Measurements from ENCODE around the gene PRKN.

The PRKN gene

DNA sequence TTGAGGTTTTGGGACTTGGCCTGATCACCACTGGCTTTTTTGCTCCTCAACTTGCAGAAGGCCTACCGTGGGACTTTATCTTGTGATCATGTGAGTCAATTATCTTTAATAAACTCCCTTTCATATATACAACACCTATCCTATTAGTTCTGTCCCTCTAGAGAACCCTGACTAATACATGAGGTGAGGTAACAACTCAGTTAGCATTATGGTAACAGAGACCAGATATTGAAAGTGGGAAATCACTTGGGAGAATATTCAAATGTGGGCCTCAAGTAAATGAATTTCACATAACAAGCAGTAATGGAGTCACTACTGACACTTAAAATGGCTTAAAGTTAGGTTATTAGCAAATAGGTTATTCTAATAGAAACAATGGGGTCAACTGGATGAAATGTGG is 1015.6 kb downstream of the PRKN start:
- H3K36me3 ChIP-seq (ENCODE audit: insufficient read depth, low read length), result no peaks in the 10 kb centered on the region
- H3K27ac ChIP-seq (ENCODE audit: low read depth, low read length), result no peak overlapping the region
- H3K4me3 ChIP-seq (ENCODE audit: low read length), result no peak overlapping the region
- 100% methylated on average over 1 of the region's 1 CpG for WGBS
- H3K4me1 ChIP-seq (ENCODE audit: insufficient read depth, low read length), result no peaks in the 10 kb centered on the region
- H3K9ac ChIP-seq (ENCODE audit: low read depth, low read length), result no peak overlapping the region
- no peaks in the 10 kb centered on the region for H3K27me3 ChIP-seq (ENCODE audit: insufficient read depth, low read length)
- no peaks in the 10 kb centered on the region for H3K9me3 ChIP-seq (ENCODE audit: insufficient read depth, low read depth, low read length)

DNA sequence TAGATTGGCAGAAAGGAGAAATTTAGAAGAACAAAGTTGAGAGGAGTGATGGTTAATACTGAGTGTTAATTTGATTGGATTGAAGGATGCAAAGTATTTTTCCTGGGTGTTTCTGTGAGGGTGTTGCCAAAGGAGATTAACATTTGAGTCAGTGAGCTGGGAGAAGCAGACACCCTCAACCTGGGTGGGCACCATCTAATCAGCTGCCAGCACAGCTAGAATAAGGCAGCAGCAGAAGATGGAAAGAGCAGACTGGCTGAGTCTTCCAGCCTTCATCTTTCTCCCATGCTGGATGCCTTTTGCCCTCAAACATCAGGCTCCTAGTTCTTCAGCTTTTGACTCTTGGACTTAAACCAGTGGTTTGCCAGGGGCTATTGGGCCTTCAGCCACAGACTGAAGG is 1016.1 kb downstream of the PRKN start:
- Histone ChIP-seq H3K4me1 (ENCODE audit: insufficient read depth, low read length) (no peaks in the 10 kb centered on the region), H3K9ac (ENCODE audit: low read depth, low read length) (no peak overlapping the region), H3K9me3 (ENCODE audit: insufficient read depth, low read depth, low read length) (no peaks in the 10 kb centered on the region)

DNA sequence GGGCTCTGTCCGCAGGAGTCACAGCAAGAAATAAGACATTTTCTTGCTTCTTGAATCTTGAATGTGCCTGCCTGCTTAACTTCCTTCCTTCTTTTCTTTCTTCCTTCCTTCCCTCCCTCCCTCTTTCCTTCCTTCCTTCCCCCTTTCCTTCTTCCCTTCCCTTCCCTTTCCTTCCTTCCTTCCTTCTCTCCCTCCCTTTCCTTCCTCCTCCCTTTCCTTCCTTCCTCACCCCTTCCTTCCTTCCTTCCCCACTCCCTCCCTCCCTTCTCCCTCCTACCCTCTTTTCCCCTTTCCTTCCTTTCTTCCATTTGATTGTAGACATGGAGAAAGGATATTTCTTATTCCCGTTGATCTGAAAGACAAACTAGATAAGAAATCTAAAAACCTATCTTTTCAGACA is 1016.9 kb downstream of the PRKN start:
- H3K9me3 ChIP-seq (ENCODE audit: insufficient read depth, low read depth, low read length), result no peaks in the 10 kb centered on the region
- H3K9ac ChIP-seq (ENCODE audit: low read depth, low read length), result no peak overlapping the region
- no peaks in the 10 kb centered on the region for H3K27me3 ChIP-seq (ENCODE audit: insufficient read depth, low read length)
- H3K36me3 ChIP-seq (ENCODE audit: insufficient read depth, low read length), result no peaks in the 10 kb centered on the region
- WGBS, result 98% methylated on average over 1 of the region's 2 CpGs
- no peak overlapping the region for H3K27ac ChIP-seq (ENCODE audit: low read depth, low read length)
- no peak overlapping the region for H3K4me3 ChIP-seq (ENCODE audit: low read length)
- H3K4me1 ChIP-seq (ENCODE audit: insufficient read depth, low read length), result no peaks in the 10 kb centered on the region

More for the DNA sequence above, 1016.1 kb downstream of the PRKN start:
- H3K27me3 ChIP-seq (ENCODE audit: insufficient read depth, low read length), result no peaks in the 10 kb centered on the region
- H3K36me3 ChIP-seq (ENCODE audit: insufficient read depth, low read length), result no peaks in the 10 kb centered on the region
- H3K27ac ChIP-seq (ENCODE audit: low read depth, low read length), result no peak overlapping the region
- H3K4me3 ChIP-seq (ENCODE audit: low read length), result no peak overlapping the region

DNA sequence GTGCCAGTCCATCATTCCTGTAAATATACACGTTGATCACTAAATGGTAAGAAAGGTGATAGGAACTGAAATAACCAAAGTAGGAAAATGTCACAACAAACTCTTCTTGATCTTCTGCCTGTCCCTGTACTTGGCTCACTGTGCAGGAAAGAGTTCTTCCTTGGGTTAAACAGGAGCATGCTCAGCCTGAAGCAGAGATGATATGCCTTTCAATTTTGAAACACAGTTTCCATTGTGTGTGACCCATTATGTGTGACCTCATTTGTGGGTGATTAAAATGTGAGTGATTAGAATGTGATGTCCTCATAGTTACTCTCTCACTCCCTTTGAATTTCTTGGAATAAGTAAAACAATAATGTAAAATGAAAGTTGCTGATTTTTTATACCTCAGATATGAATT is 1026.5 kb downstream of the PRKN start:
- H3K9ac ChIP-seq (ENCODE audit: low read depth, low read length), result no peak overlapping the region
- H3K27ac ChIP-seq (ENCODE audit: low read depth, low read length), result no peak overlapping the region
- WGBS, result 90% methylated on average over 1 of the region's 1 CpG
- no peaks in the 10 kb centered on the region for H3K27me3 ChIP-seq (ENCODE audit: insufficient read depth, low read length)
- H3K4me1 ChIP-seq (ENCODE audit: insufficient read depth, low read length), result no peaks in the 10 kb centered on the region
- no peaks in the 10 kb centered on the region for H3K9me3 ChIP-seq (ENCODE audit: insufficient read depth, low read depth, low read length)
- H3K36me3 ChIP-seq (ENCODE audit: insufficient read depth, low read length), result no peaks in the 10 kb centered on the region
- no peak overlapping the region for H3K4me3 ChIP-seq (ENCODE audit: low read length)

DNA sequence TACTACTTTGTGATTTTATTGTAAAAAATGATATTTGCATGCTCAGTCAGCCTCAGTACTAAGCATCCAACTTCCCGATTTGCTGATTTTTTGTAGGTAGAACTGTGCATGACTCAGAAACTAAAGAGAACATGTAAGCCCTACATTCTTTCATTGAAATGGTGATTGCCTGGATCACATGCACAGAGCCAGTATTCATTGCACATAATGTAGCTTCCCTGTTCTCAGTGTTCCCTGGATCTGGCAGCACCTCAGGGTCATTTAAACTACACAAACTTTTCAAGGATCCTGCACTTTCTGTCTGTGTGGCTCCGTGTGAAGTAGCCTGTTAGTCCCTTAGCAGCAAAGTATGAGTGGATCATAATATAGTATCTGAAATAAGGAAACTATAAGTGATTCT is 1030.8 kb downstream of the PRKN start:
- no peak overlapping the region for H3K9ac ChIP-seq (ENCODE audit: low read depth, low read length)
- H3K36me3 ChIP-seq (ENCODE audit: insufficient read depth, low read length), result no peaks in the 10 kb centered on the region
- no peak overlapping the region for H3K27ac ChIP-seq (ENCODE audit: low read depth, low read length)
- no peaks in the 10 kb centered on the region for H3K4me1 ChIP-seq (ENCODE audit: insufficient read depth, low read length)
- H3K4me3 ChIP-seq (ENCODE audit: low read length), result no peak overlapping the region
- 71% methylated on average over 2 of the region's 2 CpGs for WGBS
- H3K9me3 ChIP-seq (ENCODE audit: insufficient read depth, low read depth, low read length), result no peaks in the 10 kb centered on the region
- H3K27me3 ChIP-seq (ENCODE audit: insufficient read depth, low read length), result no peaks in the 10 kb centered on the region

DNA sequence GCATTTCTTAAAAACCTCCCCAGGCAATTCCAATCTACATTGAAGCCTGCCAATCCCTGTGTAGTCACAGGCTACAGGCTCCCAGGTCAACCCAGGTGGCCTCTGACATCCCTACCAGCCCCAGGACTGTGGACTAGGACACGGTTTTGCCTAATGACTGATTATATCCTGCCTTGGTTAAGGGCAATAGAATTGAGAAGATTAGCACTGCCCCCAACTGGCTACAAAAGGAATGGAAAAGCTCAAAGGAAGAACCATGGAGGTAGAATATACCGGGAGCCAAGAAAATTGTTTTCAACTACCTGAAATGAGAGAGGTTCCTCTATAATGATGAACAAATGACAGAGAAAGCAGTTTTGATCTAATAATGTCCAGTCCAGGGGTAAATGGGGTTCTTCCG is 1032.6 kb downstream of the PRKN start:
- Histone ChIP-seq H3K36me3 (ENCODE audit: insufficient read depth, low read length) (no peaks in the 10 kb centered on the region), H3K4me1 (ENCODE audit: insufficient read depth, low read length) (no peaks in the 10 kb centered on the region), H3K27ac (ENCODE audit: low read depth, low read length) (no peak overlapping the region), H3K4me3 (ENCODE audit: low read length) (no peak overlapping the region), H3K9ac (ENCODE audit: low read depth, low read length) (no peak overlapping the region), H3K27me3 (ENCODE audit: insufficient read depth, low read length) (no peaks in the 10 kb centered on the region), H3K9me3 (ENCODE audit: insufficient read depth, low read depth, low read length) (no peaks in the 10 kb centered on the region)
- WGBS, result 67% methylated on average over 3 of the region's 3 CpGs

DNA sequence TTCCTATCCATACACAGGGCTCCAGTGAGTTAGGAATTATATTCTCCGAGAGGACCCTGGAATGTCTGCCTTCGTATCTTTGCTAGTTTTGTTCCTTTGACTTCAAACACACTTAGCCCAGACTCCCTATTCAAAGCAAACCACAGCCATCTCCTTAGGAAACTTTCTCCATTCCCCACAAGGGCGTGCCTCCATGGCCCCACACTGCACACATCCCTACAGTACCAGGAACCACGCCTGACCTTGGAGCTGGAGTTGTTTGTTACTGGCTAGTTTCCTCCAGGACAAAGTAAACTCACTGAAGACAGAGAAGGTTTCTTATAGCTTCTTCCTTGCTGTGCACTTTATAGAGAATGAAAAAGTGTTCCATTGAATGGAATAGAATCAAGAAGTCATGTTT is 1040.9 kb downstream of the PRKN start:
- 94% methylated on average over 4 of the region's 4 CpGs for WGBS
- Histone ChIP-seq H3K9ac (ENCODE audit: low read depth, low read length) (no peak overlapping the region), H3K9me3 (ENCODE audit: insufficient read depth, low read depth, low read length) (no peaks in the 10 kb centered on the region), H3K4me3 (ENCODE audit: low read length) (no peak overlapping the region), H3K27me3 (ENCODE audit: insufficient read depth, low read length) (no peaks in the 10 kb centered on the region), H3K36me3 (ENCODE audit: insufficient read depth, low read length) (no peaks in the 10 kb centered on the region), H3K27ac (ENCODE audit: low read depth, low read length) (no peak overlapping the region), H3K4me1 (ENCODE audit: insufficient read depth, low read length) (no peaks in the 10 kb centered on the region)

DNA sequence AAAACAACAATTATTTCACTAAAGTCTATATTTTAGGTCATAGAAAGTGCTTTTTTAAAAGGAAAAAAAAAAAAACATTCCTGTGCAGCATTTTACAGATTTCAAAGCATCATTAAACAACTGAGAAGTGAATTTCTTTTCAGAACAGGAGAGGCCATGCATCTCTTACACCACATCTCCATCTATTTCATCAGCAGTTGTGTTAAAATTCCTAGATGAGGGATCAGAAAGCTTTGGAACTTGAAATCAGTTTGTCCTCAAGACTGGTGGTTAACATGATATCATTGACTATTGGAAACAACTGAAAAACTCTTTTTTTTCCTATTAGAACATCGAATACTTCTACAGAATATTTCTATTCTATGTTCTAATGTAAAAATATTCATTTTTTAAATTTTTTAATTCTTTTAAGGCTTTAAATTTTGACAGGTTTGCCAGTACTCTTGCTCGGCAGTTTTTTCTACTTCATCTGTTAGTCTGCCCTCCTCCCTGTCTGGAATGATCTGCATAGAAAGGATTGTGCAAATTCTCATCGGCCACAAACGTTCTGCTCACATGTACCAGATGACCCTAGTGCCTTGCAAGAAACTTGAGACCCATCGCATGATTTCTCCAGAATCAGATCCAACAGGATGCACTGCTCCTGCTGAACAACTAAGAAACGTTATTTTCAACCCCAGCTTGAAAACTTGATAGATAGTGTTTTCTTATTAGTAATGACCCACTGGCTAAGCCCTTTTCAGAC is 1042.7 kb downstream of the PRKN start:
- no peak overlapping the region for H3K27ac ChIP-seq (ENCODE audit: low read depth, low read length)
- no peaks in the 10 kb centered on the region for H3K27me3 ChIP-seq (ENCODE audit: insufficient read depth, low read length)
- 91% methylated on average over 5 of the region's 6 CpGs for WGBS
- no peaks in the 10 kb centered on the region for H3K36me3 ChIP-seq (ENCODE audit: insufficient read depth, low read length)
- H3K4me3 ChIP-seq (ENCODE audit: low read length), result no peak overlapping the region
- H3K9ac ChIP-seq (ENCODE audit: low read depth, low read length), result no peak overlapping the region
- no peaks in the 10 kb centered on the region for H3K4me1 ChIP-seq (ENCODE audit: insufficient read depth, low read length)
- H3K9me3 ChIP-seq (ENCODE audit: insufficient read depth, low read depth, low read length), result no peaks in the 10 kb centered on the region

DNA sequence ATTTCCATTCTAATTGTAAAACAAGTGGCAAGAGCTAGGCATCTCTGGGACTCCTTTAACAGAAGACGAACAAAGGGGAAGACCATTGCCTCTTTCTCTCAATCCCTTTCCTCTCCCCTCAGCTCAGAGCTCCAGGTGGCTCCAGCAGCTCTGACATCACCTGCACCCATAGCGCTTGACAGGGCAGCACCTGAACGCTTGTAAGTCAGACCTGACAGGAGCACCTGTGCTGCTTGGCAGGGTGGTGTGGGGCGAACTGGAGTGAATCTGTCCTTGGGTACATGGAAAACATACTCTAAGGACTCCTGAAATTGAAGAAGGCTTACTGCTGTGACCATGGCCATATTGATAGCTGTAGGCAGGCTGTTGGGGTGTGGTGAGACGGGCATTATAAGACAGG is 1044.2 kb downstream of the PRKN start:
- Histone ChIP-seq H3K27me3 (ENCODE audit: insufficient read depth, low read length) (no peaks in the 10 kb centered on the region), H3K4me1 (ENCODE audit: insufficient read depth, low read length) (no peaks in the 10 kb centered on the region), H3K27ac (ENCODE audit: low read depth, low read length) (no peak overlapping the region), H3K9ac (ENCODE audit: low read depth, low read length) (no peak overlapping the region), H3K9me3 (ENCODE audit: insufficient read depth, low read depth, low read length) (no peaks in the 10 kb centered on the region), H3K4me3 (ENCODE audit: low read length) (no peak overlapping the region), H3K36me3 (ENCODE audit: insufficient read depth, low read length) (no peaks in the 10 kb centered on the region)
- WGBS, result 95% methylated on average over 5 of the region's 5 CpGs

DNA sequence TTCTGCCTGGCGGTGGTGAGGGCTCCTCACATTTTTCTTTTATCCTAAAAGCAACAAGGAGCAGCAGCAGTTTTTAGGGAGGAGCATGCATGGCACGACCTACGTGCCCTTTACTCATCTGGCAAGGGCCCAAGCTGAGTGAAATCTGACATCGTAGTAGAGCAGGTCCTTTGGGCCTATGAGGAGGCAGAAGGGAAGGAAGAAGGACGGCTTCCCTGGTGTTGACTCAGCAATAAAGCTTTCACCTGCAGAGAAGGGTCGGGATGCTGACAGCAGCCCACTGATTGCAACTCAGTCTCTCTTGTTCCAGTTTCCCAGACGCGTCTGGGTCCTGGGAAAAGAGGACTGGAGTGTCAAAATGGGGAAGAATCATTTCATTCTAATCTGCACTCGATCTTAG is 1044.6 kb downstream of the PRKN start:
- no peaks in the 10 kb centered on the region for H3K9me3 ChIP-seq (ENCODE audit: insufficient read depth, low read depth, low read length)
- 88% methylated on average over 9 of the region's 9 CpGs for WGBS
- no peaks in the 10 kb centered on the region for H3K4me1 ChIP-seq (ENCODE audit: insufficient read depth, low read length)
- H3K4me3 ChIP-seq (ENCODE audit: low read length), result no peak overlapping the region
- no peak overlapping the region for H3K9ac ChIP-seq (ENCODE audit: low read depth, low read length)
- H3K27ac ChIP-seq (ENCODE audit: low read depth, low read length), result no peak overlapping the region
- no peaks in the 10 kb centered on the region for H3K36me3 ChIP-seq (ENCODE audit: insufficient read depth, low read length)
- no peaks in the 10 kb centered on the region for H3K27me3 ChIP-seq (ENCODE audit: insufficient read depth, low read length)

DNA sequence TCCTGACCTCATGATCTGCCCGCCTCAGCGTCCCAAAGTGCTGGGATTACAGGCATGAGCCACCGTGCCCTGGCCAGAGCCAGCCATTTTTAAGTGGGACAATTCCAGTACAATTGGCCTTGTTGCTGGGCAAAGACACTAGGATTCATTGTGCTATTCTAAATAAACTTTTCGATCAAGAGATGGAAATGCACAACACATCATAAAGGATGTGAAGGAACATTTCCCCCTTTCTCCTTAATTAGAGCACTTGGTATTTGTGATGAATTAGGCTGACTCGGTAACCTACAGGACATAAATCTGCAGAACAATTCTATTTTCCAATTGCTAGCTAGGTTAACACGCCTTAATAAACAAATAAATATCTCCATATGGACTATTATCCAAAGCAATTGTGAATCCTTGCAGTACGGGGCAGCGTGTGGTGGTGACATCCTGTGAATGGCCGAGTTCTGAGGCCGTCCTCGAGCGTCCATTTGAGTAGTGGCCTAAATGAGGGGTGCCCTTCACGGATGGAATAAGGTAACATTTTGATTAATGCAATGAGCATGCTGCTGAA is 1047.5 kb downstream of the PRKN start:
- Histone ChIP-seq H3K9ac (ENCODE audit: low read depth, low read length) (no peak overlapping the region), H3K27ac (ENCODE audit: low read depth, low read length) (no peak overlapping the region), H3K4me1 (ENCODE audit: insufficient read depth, low read length) (no peaks in the 10 kb centered on the region), H3K9me3 (ENCODE audit: insufficient read depth, low read depth, low read length) (no peaks in the 10 kb centered on the region), H3K27me3 (ENCODE audit: insufficient read depth, low read length) (no peaks in the 10 kb centered on the region), H3K4me3 (ENCODE audit: low read length) (no peak overlapping the region), H3K36me3 (ENCODE audit: insufficient read depth, low read length) (no peaks in the 10 kb centered on the region)
- WGBS, result 94% methylated on average over 13 of the region's 13 CpGs

DNA sequence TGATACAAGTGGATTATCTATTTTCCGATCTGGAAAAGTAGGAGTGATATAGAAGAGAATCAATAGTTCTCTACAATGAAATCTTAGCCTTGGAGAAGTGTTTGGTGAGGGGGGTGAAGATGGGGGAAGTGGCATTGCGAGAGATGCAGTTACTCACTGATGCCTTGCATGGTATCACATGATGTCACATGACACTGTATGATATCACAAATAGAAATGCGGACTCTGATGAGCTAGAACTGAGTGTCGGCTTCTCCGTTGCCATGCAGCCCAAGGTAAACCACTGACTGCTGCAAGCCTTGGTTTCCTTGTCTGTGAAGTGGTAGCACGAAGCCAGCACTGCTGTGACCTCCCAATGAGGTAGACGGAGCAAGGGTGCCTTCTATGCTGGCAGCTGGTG is 1050.4 kb downstream of the PRKN start:
- no peak overlapping the region for H3K4me3 ChIP-seq (ENCODE audit: low read length)
- H3K9me3 ChIP-seq (ENCODE audit: insufficient read depth, low read depth, low read length), result no peaks in the 10 kb centered on the region
- no peaks in the 10 kb centered on the region for H3K4me1 ChIP-seq (ENCODE audit: insufficient read depth, low read length)
- H3K36me3 ChIP-seq (ENCODE audit: insufficient read depth, low read length), result no peaks in the 10 kb centered on the region
- 94% methylated on average over 7 of the region's 7 CpGs for WGBS
- no peak overlapping the region for H3K9ac ChIP-seq (ENCODE audit: low read depth, low read length)
- no peaks in the 10 kb centered on the region for H3K27me3 ChIP-seq (ENCODE audit: insufficient read depth, low read length)
- no peak overlapping the region for H3K27ac ChIP-seq (ENCODE audit: low read depth, low read length)
